ENCODE measurements around the gene TAAR6. TPM values are rescaled to one million over a fixed set of nuclear protein-coding genes. Genes with fewer than 3 reads are reported as not detected.

Gene TAAR6
- total and polyA plus RNA-seq, 7 experiments from 2014 or later, result not detected

- DNase-seq (no peak), ATAC-seq (no peak)
- Histone ChIP-seq H3K4me3 (ENCODE audit: low read length) (no peak overlapping the region), H3K36me3 (ENCODE audit: control insufficient read depth in 2 of 3, insufficient read depth in 3 of 3, low read length in 3 of 3) (no peaks in the 10 kb centered on the region), H3K27me3 (ENCODE audit: control insufficient read depth in 2 of 2, insufficient read depth in 2 of 2, low read length in 2 of 2) (no peaks in the 10 kb centered on the region), H3K9me3 (ENCODE audit: control insufficient read depth in 2 of 3, low read length in 3 of 3) (no peaks in the 10 kb centered on the region), H3K27ac (ENCODE audit: low read depth, low read length) (no peak overlapping the region), H3K4me1 (ENCODE audit: control insufficient read depth in 2 of 2, insufficient read depth in 2 of 2, low read length in 2 of 2) (no peaks in the 10 kb centered on the region)
- Mint-ChIP-seq H3K9me3 (no peaks in the 10 kb centered on the region), H3K36me3 (no peaks in the 10 kb centered on the region), H3K4me1 (no peaks in the 10 kb centered on the region), H3K27ac (no peak overlapping the region), H3K27me3 (peaks cover 10 to 42% (median 36%) of the 10 kb centered on the region in 5 donors), H3K4me3 (no peak overlapping the region)
- ChIA-PET POLR2A (no interaction called here), CTCF (interaction anchor here (0.6 kb wide), 1 partner anchor 23 kb away, joined by 3 read pairs; no protein-coding TSS in a partner anchor)
- intact Hi-C loops (cut with micrococcal nuclease), result no loop called here
Measured at GRCh38 chr6:132571774-132572173, 1.7 kb downstream of the TAAR6 start.

DNA sequence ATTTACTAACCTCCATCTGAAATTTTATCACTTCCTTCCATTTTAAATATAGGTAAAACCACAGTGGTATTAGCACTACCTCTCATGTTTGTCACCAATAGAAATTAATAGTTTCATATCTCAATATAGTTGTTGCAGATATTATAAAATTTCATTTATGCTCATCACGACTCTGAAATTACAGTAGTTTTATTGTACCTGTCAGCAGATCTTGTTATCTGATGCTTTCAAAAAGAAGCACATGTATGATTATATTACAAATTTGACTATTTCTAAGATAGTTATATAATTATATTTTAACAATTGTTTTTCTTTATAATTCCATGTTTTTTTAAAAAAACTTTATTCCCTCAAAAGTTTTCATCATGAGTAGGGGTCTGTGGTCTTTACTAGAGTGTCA is 14.6 kb downstream of the TAAR6 start:
- H3K27ac ChIP-seq (ENCODE audit: low read depth, low read length), result no peak overlapping the region
- no peak for DNase-seq
- Mint-ChIP-seq H3K4me3 (no peak overlapping the region), H3K36me3 (no peaks in the 10 kb centered on the region), H3K27me3 (peaks cover 7 to 55% (median 37%) of the 10 kb centered on the region in 5 donors), H3K4me1 (no peaks in the 10 kb centered on the region), H3K9me3 (peaks cover 0 to 7% (median 0%) of the 10 kb centered on the region in 11 donors), H3K27ac (no peak overlapping the region)
- ChIA-PET POLR2A (no interaction called here), CTCF (no interaction called here)
- no peaks in the 10 kb centered on the region for H3K4me1 ChIP-seq (ENCODE audit: control insufficient read depth in 2 of 2, insufficient read depth in 2 of 2, low read length in 2 of 2)
- H3K27me3 ChIP-seq (ENCODE audit: control insufficient read depth in 2 of 2, insufficient read depth in 2 of 2, low read length in 2 of 2), result no peaks in the 10 kb centered on the region
- no peaks in the 10 kb centered on the region for H3K9me3 ChIP-seq (ENCODE audit: control insufficient read depth in 2 of 3, low read length in 3 of 3)
- intact Hi-C loops (cut with micrococcal nuclease), result no loop called here
- no peaks in the 10 kb centered on the region for H3K36me3 ChIP-seq (ENCODE audit: control insufficient read depth in 2 of 3, insufficient read depth in 3 of 3, low read length in 3 of 3)
- ATAC-seq, result no peak
- H3K4me3 ChIP-seq (ENCODE audit: low read length), result no peak overlapping the region

DNA sequence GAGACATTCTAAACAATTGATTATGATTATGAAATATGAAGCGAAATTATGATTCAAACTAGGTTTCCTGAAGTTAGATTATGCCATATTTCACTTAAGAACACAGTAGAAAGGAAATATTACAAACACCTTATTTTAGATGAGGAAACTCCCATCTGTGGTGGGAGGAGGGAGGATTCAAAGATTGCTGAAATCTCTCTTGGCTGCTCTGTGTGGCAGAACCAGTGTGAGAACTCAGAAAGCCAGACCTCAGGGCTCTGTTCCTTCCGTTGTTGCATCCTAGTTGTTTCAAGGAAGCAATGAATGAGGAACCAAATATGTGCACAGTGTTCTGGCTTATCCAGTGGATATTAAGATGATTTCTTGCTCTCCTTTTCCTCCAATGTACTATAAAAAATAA is 17.3 kb downstream of the TAAR6 start:
- H3K4me3 ChIP-seq (ENCODE audit: low read length), result no peak overlapping the region
- Mint-ChIP-seq H3K27ac (no peak overlapping the region), H3K4me3 (no peak overlapping the region), H3K4me1 (no peaks in the 10 kb centered on the region), H3K9me3 (peaks cover 0 to 1% (median 0%) of the 10 kb centered on the region in 11 donors), H3K36me3 (no peaks in the 10 kb centered on the region), H3K27me3 (peaks cover 7 to 47% (median 30%) of the 10 kb centered on the region in 5 donors)
- no peaks in the 10 kb centered on the region for H3K9me3 ChIP-seq (ENCODE audit: control insufficient read depth in 2 of 3, low read length in 3 of 3)
- no peaks in the 10 kb centered on the region for H3K36me3 ChIP-seq (ENCODE audit: control insufficient read depth in 2 of 3, insufficient read depth in 3 of 3, low read length in 3 of 3)
- H3K27ac ChIP-seq (ENCODE audit: low read depth, low read length), result no peak overlapping the region
- ChIA-PET CTCF (no interaction called here), POLR2A (no interaction called here)
- no peaks in the 10 kb centered on the region for H3K27me3 ChIP-seq (ENCODE audit: control insufficient read depth in 2 of 2, insufficient read depth in 2 of 2, low read length in 2 of 2)
- intact Hi-C loops (cut with micrococcal nuclease), result no loop called here
- no peak for DNase-seq
- ATAC-seq, result peak; percentile 47
- no peaks in the 10 kb centered on the region for H3K4me1 ChIP-seq (ENCODE audit: control insufficient read depth in 2 of 2, insufficient read depth in 2 of 2, low read length in 2 of 2)

DNA sequence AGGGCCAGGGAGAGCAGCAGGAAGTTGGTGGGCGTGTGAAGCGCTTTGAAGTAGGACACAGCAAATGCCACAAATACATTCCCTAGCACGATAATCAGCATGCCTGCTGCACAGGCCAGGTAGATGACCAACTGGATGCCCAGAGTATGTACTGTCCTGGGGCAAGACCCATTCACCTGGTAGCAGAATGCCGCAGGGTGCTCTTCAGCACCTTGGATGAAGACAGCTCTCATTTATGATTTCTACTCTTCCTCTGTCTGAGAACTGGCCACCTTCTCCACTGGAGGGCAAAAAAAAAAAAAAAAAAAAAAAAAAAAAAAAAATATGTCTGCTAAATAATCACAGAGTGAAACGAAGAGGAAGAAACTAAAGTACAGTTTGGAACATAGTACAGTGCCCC is 19.3 kb downstream of the TAAR6 start, which contains the start of gene TAAR5:
TAAR5 (minus strand) TSS at position 288 of the 400 bp plus-strand sequence; CDS start at position 233, 55 bp downstream.
- ChIA-PET POLR2A (no interaction called here), CTCF (no interaction called here)
- H3K27ac Mint-ChIP-seq, result no peak within 1 kb of the TSS
- DNase-seq (no peak), ATAC-seq (no peak)
- H3K4me3 Mint-ChIP-seq, result no peak within 1 kb of the TSS
- H3K9me3 Mint-ChIP-seq, result peaks cover 0 to 1% (median 0%) of the 10 kb centered on the region in 11 donors
- intact Hi-C loops (cut with micrococcal nuclease), result no loop called here
- Histone ChIP-seq H3K4me1 (ENCODE audit: control insufficient read depth in 2 of 2, insufficient read depth in 2 of 2, low read length in 2 of 2) (no peaks in the 10 kb centered on the region), H3K27me3 (ENCODE audit: control insufficient read depth in 2 of 2, insufficient read depth in 2 of 2, low read length in 2 of 2) (no peaks in the 10 kb centered on the region), H3K9me3 (ENCODE audit: control insufficient read depth in 2 of 3, low read length in 3 of 3) (no peaks in the 10 kb centered on the region), H3K27ac (ENCODE audit: low read depth, low read length) (no peak within 1 kb of the TSS), H3K36me3 (ENCODE audit: control insufficient read depth in 2 of 3, insufficient read depth in 3 of 3, low read length in 3 of 3) (no peaks in the 10 kb centered on the region), H3K4me3 (ENCODE audit: low read length) (no peak within 1 kb of the TSS)
- H3K36me3 Mint-ChIP-seq, result no peaks in the 10 kb centered on the region
- H3K27me3 Mint-ChIP-seq, result peaks cover 16 to 43% (median 30%) of the 10 kb centered on the region in 5 donors
- H3K4me1 Mint-ChIP-seq, result no peaks in the 10 kb centered on the region

- ATAC-seq, result no peak
- Mint-ChIP-seq H3K27me3 (peaks cover 13 to 39% (median 26%) of the 10 kb centered on the region in 5 donors), H3K4me3 (no peak overlapping the region), H3K4me1 (no peaks in the 10 kb centered on the region), H3K9me3 (no peaks in the 10 kb centered on the region), H3K27ac (no peak overlapping the region), H3K36me3 (no peaks in the 10 kb centered on the region)
- Histone ChIP-seq H3K4me3 (ENCODE audit: low read length) (no peak overlapping the region), H3K36me3 (ENCODE audit: control insufficient read depth in 2 of 3, insufficient read depth in 3 of 3, low read length in 3 of 3) (no peaks in the 10 kb centered on the region), H3K27me3 (ENCODE audit: control insufficient read depth in 2 of 2, insufficient read depth in 2 of 2, low read length in 2 of 2) (no peaks in the 10 kb centered on the region), H3K27ac (ENCODE audit: low read depth, low read length) (no peak overlapping the region), H3K4me1 (ENCODE audit: control insufficient read depth in 2 of 2, insufficient read depth in 2 of 2, low read length in 2 of 2) (no peaks in the 10 kb centered on the region), H3K9me3 (ENCODE audit: control insufficient read depth in 2 of 3, low read length in 3 of 3) (no peaks in the 10 kb centered on the region)
- intact Hi-C loops (cut with micrococcal nuclease), result no loop called here
- DNase-seq, result no peak
- POLR2A ChIA-PET, result no interaction called here
- CTCF ChIA-PET, result no interaction called here
Measured at GRCh38 chr6:132590362-132590761, 20.2 kb downstream of the TAAR6 start.

- Histone ChIP-seq H3K4me3 (ENCODE audit: low read length) (no peak overlapping the region), H3K36me3 (ENCODE audit: control insufficient read depth in 2 of 3, insufficient read depth in 3 of 3, low read length in 3 of 3) (no peaks in the 10 kb centered on the region), H3K9me3 (ENCODE audit: control insufficient read depth in 2 of 3, low read length in 3 of 3) (no peaks in the 10 kb centered on the region), H3K27me3 (ENCODE audit: control insufficient read depth in 2 of 2, insufficient read depth in 2 of 2, low read length in 2 of 2) (no peaks in the 10 kb centered on the region), H3K27ac (ENCODE audit: low read depth, low read length) (no peak overlapping the region), H3K4me1 (ENCODE audit: control insufficient read depth in 2 of 2, insufficient read depth in 2 of 2, low read length in 2 of 2) (no peaks in the 10 kb centered on the region)
- no peaks in the 10 kb centered on the region for H3K4me1 Mint-ChIP-seq
- no peaks in the 10 kb centered on the region for H3K36me3 Mint-ChIP-seq
- peaks cover 12 to 33% (median 24%) of the 10 kb centered on the region in 5 donors for H3K27me3 Mint-ChIP-seq
- POLR2A ChIA-PET, result no interaction called here
- CTCF ChIA-PET, result no interaction called here
- H3K9me3 Mint-ChIP-seq, result no peaks in the 10 kb centered on the region
- no peak overlapping the region for H3K4me3 Mint-ChIP-seq
- no peak for DNase-seq
- intact Hi-C loops (cut with micrococcal nuclease), result no loop called here
- no peak overlapping the region for H3K27ac Mint-ChIP-seq
- ATAC-seq, result peak; percentile 38
Measured at GRCh38 chr6:132592855-132593254, 22.7 kb downstream of the TAAR6 start.

DNA sequence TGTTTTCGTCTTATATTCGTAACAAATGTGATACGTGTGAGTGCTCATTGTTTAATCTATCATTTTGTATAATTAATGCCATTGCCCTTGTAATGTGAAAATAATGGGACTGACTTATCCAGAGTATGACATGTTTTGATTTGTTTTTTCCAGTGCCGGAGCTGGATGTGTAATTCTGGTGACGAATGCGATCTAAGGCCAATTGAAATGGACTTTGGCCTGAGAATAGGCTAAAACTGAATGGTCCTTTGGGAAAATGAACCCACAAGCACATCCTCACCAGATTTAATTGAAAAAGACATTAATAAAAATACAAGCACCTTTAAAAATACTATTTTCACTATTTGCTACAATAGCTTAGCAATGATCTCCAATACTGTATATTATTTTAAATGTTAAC is 26.1 kb downstream of the TAAR6 start:
- POLR2A ChIA-PET, result no interaction called here
- CTCF ChIA-PET, result no interaction called here
- Mint-ChIP-seq H3K27me3 (peaks cover 21 to 42% (median 27%) of the 10 kb centered on the region in 5 donors), H3K4me1 (no peaks in the 10 kb centered on the region), H3K4me3 (no peak overlapping the region), H3K27ac (no peak overlapping the region), H3K9me3 (no peaks in the 10 kb centered on the region), H3K36me3 (no peaks in the 10 kb centered on the region)
- intact Hi-C loops (cut with micrococcal nuclease), result no loop called here
- Histone ChIP-seq H3K9me3 (ENCODE audit: control insufficient read depth in 2 of 3, low read length in 3 of 3) (no peaks in the 10 kb centered on the region), H3K4me1 (ENCODE audit: control insufficient read depth in 2 of 2, insufficient read depth in 2 of 2, low read length in 2 of 2) (no peaks in the 10 kb centered on the region), H3K4me3 (ENCODE audit: low read length) (no peak overlapping the region), H3K27ac (ENCODE audit: low read depth, low read length) (no peak overlapping the region), H3K36me3 (ENCODE audit: control insufficient read depth in 2 of 3, insufficient read depth in 3 of 3, low read length in 3 of 3) (no peaks in the 10 kb centered on the region), H3K27me3 (ENCODE audit: control insufficient read depth in 2 of 2, insufficient read depth in 2 of 2, low read length in 2 of 2) (peaks cover 0 to 3% of the 10 kb centered on the region in 2 donors)
- DNase-seq, result no peak
- ATAC-seq, result no peak

Data from naive thymus-derived CD4-positive, alpha-beta T cell (primary cell).